Stimulated activated CD4-positive, alpha-beta T cell treated with anti-CD3 and anti-CD28 coated beads, Interleukin-4, amount 100 ng/mL, for 1 hour (primary cell): Measurements from ENCODE around the gene NRF1.

Experiments
- DNase-seq: peaks from one replicate; pipeline ENCODE4 v3.0.0-alpha.2; 2020

Gene NRF1

DNA sequence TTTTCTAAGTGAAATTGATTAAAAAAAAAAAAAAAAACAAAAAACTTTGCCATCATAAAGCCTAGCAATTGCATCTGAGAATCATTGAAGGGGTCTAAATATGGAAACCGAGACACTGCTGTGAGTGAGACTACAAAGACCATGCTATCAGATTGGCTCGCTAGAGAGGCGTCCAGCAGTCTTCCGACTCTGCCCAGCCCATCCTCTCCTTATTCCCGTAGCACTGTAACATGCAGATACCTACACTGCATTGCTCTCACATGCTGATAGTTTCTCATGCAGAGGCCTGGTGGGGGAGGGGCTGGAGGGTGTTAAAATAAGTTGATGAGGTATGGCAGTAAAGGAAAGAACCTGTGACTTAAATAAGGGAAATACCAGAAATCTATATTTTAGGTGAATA, 130.7 kb downstream of the NRF1 start:
- no peak for DNase-seq

DNA sequence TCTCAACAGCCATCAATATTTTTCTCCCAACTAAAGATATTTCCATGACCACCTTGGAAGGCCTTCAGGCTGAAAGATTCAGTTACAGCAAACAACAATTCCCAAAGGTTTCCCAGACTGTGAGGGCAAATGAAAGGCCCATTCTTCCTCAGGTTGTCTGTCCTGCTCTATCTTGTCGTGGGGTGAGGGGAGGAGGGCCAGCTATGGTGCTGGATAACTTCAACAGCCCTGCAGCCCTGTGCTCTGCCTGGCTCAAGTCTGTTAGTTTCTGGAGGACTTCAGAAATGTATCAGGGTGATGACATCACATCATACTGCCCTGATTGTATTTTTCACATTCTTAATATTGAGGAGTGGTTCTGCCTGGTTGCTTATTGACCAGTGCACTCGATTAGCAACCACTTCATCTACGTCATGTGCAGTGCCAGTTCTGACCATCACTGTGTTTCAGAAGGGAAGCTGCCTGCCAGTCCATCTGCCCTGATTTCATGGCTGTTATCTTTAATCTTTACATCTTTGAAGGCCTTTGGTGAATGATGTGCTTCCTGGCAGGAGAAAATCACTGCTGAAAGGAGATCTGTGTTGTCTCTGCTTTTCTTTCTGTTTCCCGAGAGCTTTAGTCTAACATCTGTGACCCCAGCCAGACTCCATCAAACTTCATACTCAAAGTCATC, 135.5 kb downstream of the NRF1 start:
- DNase-seq, result no peak

- no peak for DNase-seq
Measured at GRCh38 chr7:129748356-129749109, 137.0 kb downstream of the NRF1 start.

- DNase-seq, result no peak
Measured at GRCh38 chr7:129750091-129750490, 138.6 kb downstream of the NRF1 start.

DNA sequence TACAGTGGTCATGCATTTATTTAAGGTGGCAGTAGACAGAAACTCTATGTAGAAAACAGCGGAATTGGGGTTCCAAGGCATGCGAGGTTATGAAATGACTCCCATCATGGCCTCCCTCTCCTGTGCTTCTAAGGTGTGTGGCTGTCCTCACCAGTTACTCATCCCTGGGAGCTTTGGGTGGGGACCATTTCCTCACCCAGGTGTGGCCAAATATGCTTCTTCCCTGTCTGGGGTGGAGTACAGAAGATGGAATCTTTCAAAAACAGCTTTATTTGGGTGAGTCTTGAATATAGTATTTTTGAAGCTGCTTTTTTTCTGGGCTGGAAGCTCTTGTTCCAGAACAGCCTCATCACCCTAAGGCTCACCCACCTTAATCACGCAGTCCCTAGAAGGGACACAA, 139.0 kb downstream of the NRF1 start:
- DNase-seq, result no peak

- no peak for DNase-seq
Measured at GRCh38 chr7:129751916-129752315, 140.4 kb downstream of the NRF1 start.

- no peak for DNase-seq
Measured at GRCh38 chr7:129752760-129753159, 141.2 kb downstream of the NRF1 start.

- DNase-seq, result no peak
Measured at GRCh38 chr7:129754406-129754805, 142.9 kb downstream of the NRF1 start.

DNA sequence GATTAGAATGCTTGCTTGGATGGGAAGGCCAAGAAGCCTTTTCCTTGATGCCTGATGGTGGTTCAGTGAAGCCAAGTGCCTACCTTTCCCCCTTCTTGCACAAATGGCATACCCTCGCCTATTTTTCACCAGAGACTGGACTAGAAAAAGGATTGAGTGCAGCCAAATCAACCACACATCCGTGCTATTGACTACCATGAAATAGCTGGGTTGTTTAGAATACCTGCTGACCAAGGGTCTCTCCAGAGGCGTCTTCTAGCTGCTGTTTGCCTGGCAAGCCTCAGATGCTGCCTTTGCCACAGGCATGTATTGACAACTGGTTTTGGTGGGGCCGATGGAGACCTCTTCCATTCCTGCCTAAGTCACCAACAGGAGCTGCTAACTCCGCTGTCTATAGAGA, 146.5 kb downstream of the NRF1 start:
- no peak for DNase-seq

DNA sequence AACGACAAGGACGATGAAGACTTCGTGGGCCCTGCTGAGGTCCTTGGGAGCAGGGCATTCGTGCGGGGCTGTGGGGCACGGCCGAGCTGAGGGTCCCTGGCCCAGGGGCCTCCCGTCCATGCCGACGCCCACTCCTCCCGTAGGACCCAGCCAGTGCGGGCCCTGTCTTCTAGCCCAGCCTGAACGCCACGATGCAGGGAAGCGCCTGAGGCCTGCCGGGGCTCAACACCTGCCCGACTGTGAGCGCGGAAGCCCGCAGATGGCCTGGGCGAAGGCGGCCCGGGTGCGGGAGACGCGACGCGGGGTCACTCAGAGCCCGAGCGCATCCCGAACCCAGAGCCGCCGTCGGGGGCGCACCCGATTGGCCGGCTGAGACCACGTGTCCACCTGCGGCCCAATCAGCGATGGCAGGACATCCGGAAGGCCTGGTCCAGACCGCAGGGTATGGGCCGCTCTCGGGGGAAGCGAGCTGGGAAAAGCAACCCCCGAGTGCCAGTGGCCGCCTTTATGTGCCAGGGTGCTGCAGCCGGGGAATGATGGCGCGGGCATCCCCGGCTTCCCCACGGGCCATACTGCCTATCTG, 151.0 kb downstream of the NRF1 start:
- no peak for DNase-seq

DNA sequence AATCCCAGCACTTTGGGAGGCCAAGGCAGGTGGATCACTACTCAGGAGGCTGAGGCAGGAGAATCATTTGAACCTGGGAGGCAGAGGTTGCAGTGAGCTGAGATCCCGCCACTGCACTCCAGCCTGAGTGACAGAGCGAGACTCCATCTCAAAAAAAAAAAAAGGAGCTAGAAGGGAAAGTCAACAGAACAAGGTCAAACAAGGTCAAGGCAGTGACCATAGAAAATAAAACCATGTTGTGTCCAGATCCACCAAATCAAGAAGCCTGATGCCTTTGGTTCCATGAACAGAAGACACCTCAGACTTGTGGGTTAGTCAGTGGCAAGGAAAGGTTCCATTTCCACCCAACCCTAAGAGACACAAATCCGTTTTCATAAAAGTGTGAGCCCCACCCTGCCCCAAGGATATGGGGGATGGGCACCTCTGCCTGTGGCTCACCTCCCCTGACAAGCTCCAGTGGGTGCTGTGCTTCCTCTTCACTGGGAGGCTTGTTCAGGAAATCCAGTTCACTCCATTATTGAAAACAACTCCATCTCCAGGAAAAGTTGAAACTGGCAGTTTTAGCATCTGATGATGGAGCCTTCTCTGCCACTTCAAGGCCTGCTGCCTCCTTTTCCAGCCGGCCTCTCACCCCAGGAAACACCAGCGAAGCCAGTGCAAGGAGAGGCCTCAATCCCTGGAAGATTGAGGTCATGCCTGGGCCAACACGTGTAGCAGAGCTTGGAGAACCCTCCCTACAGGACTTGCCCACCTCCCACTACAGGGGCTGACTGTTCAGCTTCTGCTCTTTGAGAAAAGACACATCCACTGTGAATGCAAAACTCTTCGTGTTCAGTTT, 152.9 kb downstream of the NRF1 start:
- no peak for DNase-seq

DNA sequence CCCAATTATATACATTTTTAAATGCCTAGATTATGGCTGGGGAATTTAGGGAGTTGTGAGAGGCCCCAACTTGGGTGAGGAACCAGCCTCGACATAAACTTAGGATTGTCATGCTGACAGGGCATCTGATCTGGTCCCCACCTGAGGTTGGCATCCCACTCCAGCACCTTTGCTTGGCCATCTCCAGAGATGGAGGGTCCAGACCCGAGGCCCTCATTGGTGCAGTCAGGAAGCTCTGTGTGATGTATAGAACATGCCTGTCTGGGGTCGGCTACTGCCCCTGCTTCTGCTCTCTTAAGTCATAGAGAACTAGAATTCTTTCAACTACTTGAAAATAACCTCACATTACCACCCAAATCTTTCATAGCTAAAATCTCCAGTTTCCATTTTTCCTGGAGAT, 153.8 kb downstream of the NRF1 start:
- no peak for DNase-seq

DNA sequence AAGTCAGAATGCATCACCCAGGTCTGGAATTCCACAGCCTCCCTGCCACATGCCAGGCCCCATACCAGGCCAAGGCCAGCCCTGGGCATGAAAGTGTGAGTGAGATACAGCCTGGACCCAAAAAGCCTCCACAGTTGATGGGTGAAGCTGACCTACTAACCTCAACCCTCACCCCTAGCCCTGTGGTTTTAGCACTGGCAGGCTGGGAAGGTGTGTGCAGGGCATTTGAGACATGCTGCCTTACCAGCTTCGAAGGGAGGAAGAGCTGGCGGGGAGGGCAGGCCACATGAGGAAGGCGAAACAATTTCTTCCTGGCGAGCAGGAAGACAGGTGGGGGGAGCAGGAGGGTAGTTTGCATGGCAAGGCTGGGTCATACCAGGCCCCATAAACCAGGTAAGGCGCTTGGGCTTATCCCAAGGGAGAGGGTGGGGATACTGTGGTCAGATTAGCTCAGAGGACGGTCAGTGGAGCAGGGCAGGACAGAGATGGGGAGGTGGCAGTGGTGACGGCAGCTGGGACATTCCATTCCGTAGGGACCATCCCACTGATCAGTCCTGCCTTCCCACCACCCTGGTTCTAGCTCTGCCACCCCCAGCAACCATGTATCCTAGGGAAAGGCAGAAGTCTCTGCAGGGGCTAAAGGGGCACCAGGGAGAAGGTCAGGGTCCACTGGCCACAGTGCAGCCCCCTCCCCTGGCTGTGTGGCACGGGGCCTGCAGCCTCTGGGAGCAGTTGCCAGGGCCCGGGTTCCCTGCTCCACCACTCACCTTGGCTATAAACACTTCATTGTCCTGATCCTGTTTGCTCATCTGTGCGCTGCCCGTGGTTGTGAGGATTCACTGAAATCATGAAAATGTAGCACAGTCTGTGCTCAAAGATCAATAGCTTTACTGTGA, 155.8 kb downstream of the NRF1 start:
- no peak for DNase-seq

DNA sequence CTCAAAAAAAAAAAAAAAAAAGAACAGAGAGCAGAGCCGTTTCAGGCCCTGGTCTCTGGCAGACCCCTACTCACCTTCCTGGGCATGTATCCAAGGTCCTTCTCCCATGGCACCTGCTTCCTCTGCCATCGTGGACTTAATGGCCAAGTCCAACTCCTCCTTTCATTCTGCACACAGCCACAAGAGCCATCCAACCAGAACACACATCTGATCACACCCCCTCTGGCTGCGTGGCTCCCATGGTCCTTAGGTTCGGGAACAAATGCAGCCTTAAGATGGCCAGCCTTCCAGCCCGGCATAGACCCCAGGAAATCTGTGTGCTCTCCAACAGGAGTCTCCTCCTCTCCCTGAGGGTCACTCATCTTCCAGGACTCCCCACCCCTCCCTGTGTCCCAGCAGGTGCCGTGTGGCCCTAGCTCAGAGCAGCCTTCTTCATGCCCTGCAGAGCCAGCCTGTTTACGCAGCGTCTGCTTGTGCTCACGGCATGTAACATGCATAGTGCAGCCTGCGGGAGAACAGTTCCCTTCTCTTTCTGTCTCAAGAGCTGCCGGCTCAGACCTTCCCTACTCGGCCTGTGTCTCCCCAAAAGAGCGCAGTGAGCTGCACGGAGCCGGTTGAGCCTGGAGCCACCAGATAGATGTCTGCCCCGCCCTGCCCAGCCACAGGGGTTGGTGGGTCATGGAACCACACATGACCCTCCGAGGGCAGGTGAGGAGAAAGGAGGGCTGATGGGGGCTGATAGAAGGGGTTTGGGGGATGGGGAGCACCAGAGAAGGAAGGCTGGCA, 157.3 kb downstream of the NRF1 start:
- DNase-seq, result no peak

DNA sequence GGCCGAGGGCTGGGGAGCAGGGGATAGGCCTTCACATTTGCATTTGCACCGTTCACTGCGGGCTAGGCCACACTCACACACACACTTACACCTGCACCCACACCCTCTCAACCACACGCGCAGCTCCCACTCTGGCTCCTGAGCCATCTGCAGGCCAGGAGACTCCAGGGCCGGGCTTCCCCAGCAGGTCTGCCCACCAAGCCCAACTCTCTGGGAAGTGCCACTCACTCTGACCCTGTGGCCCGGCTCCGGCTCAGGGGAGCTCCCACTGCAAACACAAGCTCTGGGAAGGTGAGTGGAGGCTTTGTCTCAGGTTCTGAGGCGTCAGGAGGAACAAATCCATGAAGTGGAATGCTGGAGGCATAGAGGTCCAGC, 157.9 kb downstream of the NRF1 start:
- DNase-seq, result no peak

- no peak for DNase-seq
Measured at GRCh38 chr7:129769866-129770808, 158.6 kb downstream of the NRF1 start.

DNA sequence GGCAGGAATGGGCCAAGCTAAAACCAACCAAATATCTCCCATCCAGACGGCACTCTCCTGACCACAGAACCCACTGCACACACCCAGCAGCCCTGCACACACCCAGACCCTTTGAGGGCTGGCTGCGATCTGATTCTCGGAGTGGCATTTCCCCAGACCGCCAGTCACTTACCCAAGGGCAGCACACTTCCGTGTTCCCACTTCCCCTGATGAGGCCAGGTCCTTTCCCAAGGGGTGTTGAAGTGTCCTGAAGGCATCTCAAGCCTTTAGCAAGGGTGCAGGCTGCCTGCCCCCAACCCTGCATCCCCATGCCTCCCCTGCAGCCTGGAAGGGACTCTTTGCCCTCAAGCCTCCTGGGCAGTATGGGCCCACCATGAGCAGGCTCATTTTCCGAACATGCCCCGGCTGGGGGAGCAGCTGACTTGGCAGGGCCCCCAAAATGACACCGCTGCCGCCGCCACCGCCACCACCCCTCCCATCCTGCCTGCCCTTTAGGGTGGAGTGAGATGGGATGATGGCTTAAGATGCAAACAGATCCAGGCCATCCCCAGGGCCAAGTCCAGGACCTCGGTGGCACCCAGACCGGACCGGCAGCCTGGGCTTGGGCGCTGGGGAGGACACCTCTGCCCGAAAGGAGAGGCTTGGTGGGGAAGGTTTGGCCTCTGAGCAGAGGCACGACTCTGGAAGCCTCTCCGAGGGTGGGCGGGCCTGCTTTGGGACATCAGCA, 159.8 kb downstream of the NRF1 start:
- DNase-seq, result no peak

GRCh38 chr7:129771928-129772479, 160.5 kb downstream of the NRF1 start:
- DNase-seq, result no peak

GRCh38 chr7:129772646-129773280, 161.2 kb downstream of the NRF1 start:
- no peak for DNase-seq
